Tibial artery (tissue), 4 donors: ENCODE measurements around the gene RLN1.

Experiments used
- DNase-seq, 2 donors: peaks; one replicate each; pipeline ENCODE4 v3.0.0-alpha.2; 2019
- H3K27ac ChIP-seq, 2 donors: fragments of 200-600 bp; sonication (generic) in 1 of 2; 1 replicate in 1 of 2; 2 replicates in 1 of 2; pipeline ENCODE4 v1.5.1; 2018 to 2019; ENCODE audit warnings: mild to moderate bottlenecking in 1 of 2
- H3K27me3 ChIP-seq, 2 donors: fragments of 200-600 bp; sonication (generic) in 1 of 2; one replicate each; pipeline versions ENCODE4 v1.5.1 to v1.6.0; 2016 to 2019
- H3K36me3 ChIP-seq, 3 donors: fragments of 200-600 bp; sonication (generic) in 2 of 3; one replicate each; pipeline ENCODE4 v1.5.1; 2016 to 2019; ENCODE audit warnings: mild to moderate bottlenecking in 2 of 3
- H3K4me1 ChIP-seq, 4 donors: fragments of 200-600 bp; sonication (generic) in 2 of 4; 1 replicate in 3 of 4; 2 replicates in 1 of 4; pipeline ENCODE4 v1.5.1; 2016 to 2019
- H3K4me3 ChIP-seq, 2 donors: fragments of 200-600 bp; sonication (generic) in 1 of 2; 1 replicate in 1 of 2; 2 replicates in 1 of 2; pipeline ENCODE4 v1.5.1; 2018 to 2019; ENCODE audit warnings: mild to moderate bottlenecking in 2 of 2
- H3K9me3 ChIP-seq, 3 donors: fragments of 200-600 bp; sonication (generic) in 1 of 3; one replicate each; pipeline ENCODE4 v1.5.1; 2016 to 2019
- CTCF ChIP-seq, 2 experiments: fragments of 200-600 bp in 1 of 2; fragments of 450-650 bp in 1 of 2; IDR thresholded peaks; one replicate each; pipeline ENCODE4 v1.5.1; 2017 to 2019; ENCODE audit warnings: antibody characterized with exemption in 2 of 2, mild to moderate bottlenecking in 1 of 2, moderate library complexity in 1 of 2
- intact Hi-C: fragments of 100-400 bp; cut with DNase I; formaldehyde crosslinking; loops from one replicate; pipeline ENCODE4 v1.15.0; 2023; ENCODE audit warnings: low total_unique reads

RLN1 gene

GRCh38 chr9:5375790-5376477 lies 36.3 kb upstream of the RLN1 start:
- Histone ChIP-seq H3K4me1 (no peaks in the 10 kb centered on the region), H3K27ac (no peak overlapping the region), H3K9me3 (no peaks in the 10 kb centered on the region), H3K4me3 (no peak overlapping the region), H3K27me3 (no peaks in the 10 kb centered on the region), H3K36me3 (peaks cover 0 to 3% (median 0%) of the 10 kb centered on the region in 3 donors)
- no peak for TF ChIP-seq CTCF (IDR thresholded peaks at IDR 0.05)
- DNase-seq, result no peak
- intact Hi-C loops, result no loop called here

GRCh38 chr9:5375091-5375490 lies 35.4 kb upstream of the RLN1 start:
- DNase-seq, result no peak
- H3K27me3 ChIP-seq, result no peaks in the 10 kb centered on the region
- no peak overlapping the region for H3K4me3 ChIP-seq
- TF ChIP-seq CTCF (IDR thresholded peaks at IDR 0.05), result no peak
- H3K9me3 ChIP-seq, result no peaks in the 10 kb centered on the region
- no peaks in the 10 kb centered on the region for H3K4me1 ChIP-seq
- intact Hi-C loops, result no loop called here
- no peaks in the 10 kb centered on the region for H3K36me3 ChIP-seq
- H3K27ac ChIP-seq, result no peak overlapping the region

- no peak overlapping the region for H3K27ac ChIP-seq
- H3K4me3 ChIP-seq, result no peak overlapping the region
- H3K27me3 ChIP-seq, result no peaks in the 10 kb centered on the region
- no peaks in the 10 kb centered on the region for H3K9me3 ChIP-seq
- peaks cover 0 to 15% (median 3%) of the 10 kb centered on the region in 4 donors for H3K4me1 ChIP-seq
- intact Hi-C loops, result loop anchor here (2.0 kb wide), 1 partner anchor 44 kb away; no protein-coding TSS in a partner anchor
- no peak for TF ChIP-seq CTCF (IDR thresholded peaks at IDR 0.05)
- H3K36me3 ChIP-seq, result peaks cover 0 to 5% (median 0%) of the 10 kb centered on the region in 3 donors
- DNase-seq, result no peak
Measured at GRCh38 chr9:5364294-5365024, 24.8 kb upstream of the RLN1 start.

GRCh38 chr9:5361326-5362010 lies 21.8 kb upstream of the RLN1 start:
- peaks cover 0 to 15% (median 3%) of the 10 kb centered on the region in 4 donors for H3K4me1 ChIP-seq
- H3K4me3 ChIP-seq, result no peak overlapping the region
- DNase-seq, result no peak
- no peak overlapping the region for H3K27ac ChIP-seq
- no peaks in the 10 kb centered on the region for H3K27me3 ChIP-seq
- H3K36me3 ChIP-seq, result peaks cover 0 to 5% (median 5%) of the 10 kb centered on the region in 3 donors
- no peaks in the 10 kb centered on the region for H3K9me3 ChIP-seq
- no peak for TF ChIP-seq CTCF (IDR thresholded peaks at IDR 0.05)
- intact Hi-C loops, result no loop called here

- Histone ChIP-seq H3K4me3 (no peak overlapping the region), H3K27me3 (no peaks in the 10 kb centered on the region), H3K36me3 (peaks cover 0 to 5% (median 5%) of the 10 kb centered on the region in 3 donors), H3K4me1 (peaks cover 0 to 15% (median 3%) of the 10 kb centered on the region in 4 donors), H3K9me3 (no peaks in the 10 kb centered on the region), H3K27ac (no peak overlapping the region)
- no peak for DNase-seq
- intact Hi-C loops, result no loop called here
- TF ChIP-seq CTCF (IDR thresholded peaks at IDR 0.05), result no peak
Measured at GRCh38 chr9:5360341-5360740, 20.7 kb upstream of the RLN1 start.
